ENCODE measurements around the gene COX6A2. TPM values are rescaled to one million over a fixed set of nuclear protein-coding genes. Genes with fewer than 3 reads are reported as not detected.

COX6A2 gene
- total and polyA plus RNA-seq, 2 experiments from 2014 or later: 6.0 TPM; not detected in 1

GRCh38 chr16:31475946-31476302, 47.8 kb upstream of the COX6A2 start (continued):
- TF ChIP-seq ZNF462 (CRISPR knock-in tag; IDR thresholded peaks at IDR 0.05) (no peak), STAT1 (IDR thresholded peaks at IDR 0.05; ENCODE audit: unreplicated experiment) (no peak)

GRCh38 chr16:31474773-31475738, 46.9 kb upstream of the COX6A2 start:
- ATAC-seq (no peak), DNase-seq (ENCODE audit: low spot score) (no peak)
- H3K4me1 Mint-ChIP-seq: peaks cover 18% of the 10 kb centered on the region; the same call in 2 of the 3 replicates
- no peaks in the 10 kb centered on the region for H3K36me3 ChIP-seq (ENCODE audit: insufficient read depth)
- H4K20me1 ChIP-seq (replicated peaks; ENCODE audit: insufficient read depth): no peaks in the 10 kb centered on the region
- peaks cover 8% of the 10 kb centered on the region for H3K36me3 Mint-ChIP-seq (ENCODE audit: low read depth)
- H3K27me3 Mint-ChIP-seq (ENCODE audit: insufficient read depth, low read depth, poor library complexity): peaks cover 68% of the 10 kb centered on the region
- H3K27ac Mint-ChIP-seq: no peak overlapping the region
- H3K4me3 Mint-ChIP-seq: no peak overlapping the region; the same call in 2 of the 3 replicates
- peak overlapping the region; percentile 83 for H3K4me3 ChIP-seq
- no peak overlapping the region for H3K27ac ChIP-seq (ENCODE audit: low read depth)
- peaks cover 7% of the 10 kb centered on the region; the same call in 1 of the 2 replicates for H3K4me1 ChIP-seq (ENCODE audit: insufficient read depth)
- H2AFZ ChIP-seq: 0 out of 2 replicates have a peak overlapping the region, but pooled peaks have one; percentile 86
- H3F3A ChIP-seq (replicated peaks; ENCODE audit: low read depth): peaks cover 8% of the 10 kb centered on the region; the same call in 1 of the 2 replicates
- no peaks in the 10 kb centered on the region for H3K9me2 ChIP-seq (ENCODE audit: insufficient read depth)
- peaks cover 78% of the 10 kb centered on the region for H3K27me3 ChIP-seq (ENCODE audit: insufficient read depth)
- no peaks in the 10 kb centered on the region for H3K79me2 ChIP-seq (replicated peaks; ENCODE audit: insufficient read depth)
- TF ChIP-seq CREB1 (CRISPR knock-in tag; IDR thresholded peaks at IDR 0.05; ENCODE audit: low read depth): no peak
- peaks cover 6% of the 10 kb centered on the region for H3K9me3 Mint-ChIP-seq
- peak overlapping the region; percentile 98 for H3K4me2 ChIP-seq

All from GM23338 (cell line).